ENCODE results near the gene UBALD1.

UBALD1 gene

DNA sequence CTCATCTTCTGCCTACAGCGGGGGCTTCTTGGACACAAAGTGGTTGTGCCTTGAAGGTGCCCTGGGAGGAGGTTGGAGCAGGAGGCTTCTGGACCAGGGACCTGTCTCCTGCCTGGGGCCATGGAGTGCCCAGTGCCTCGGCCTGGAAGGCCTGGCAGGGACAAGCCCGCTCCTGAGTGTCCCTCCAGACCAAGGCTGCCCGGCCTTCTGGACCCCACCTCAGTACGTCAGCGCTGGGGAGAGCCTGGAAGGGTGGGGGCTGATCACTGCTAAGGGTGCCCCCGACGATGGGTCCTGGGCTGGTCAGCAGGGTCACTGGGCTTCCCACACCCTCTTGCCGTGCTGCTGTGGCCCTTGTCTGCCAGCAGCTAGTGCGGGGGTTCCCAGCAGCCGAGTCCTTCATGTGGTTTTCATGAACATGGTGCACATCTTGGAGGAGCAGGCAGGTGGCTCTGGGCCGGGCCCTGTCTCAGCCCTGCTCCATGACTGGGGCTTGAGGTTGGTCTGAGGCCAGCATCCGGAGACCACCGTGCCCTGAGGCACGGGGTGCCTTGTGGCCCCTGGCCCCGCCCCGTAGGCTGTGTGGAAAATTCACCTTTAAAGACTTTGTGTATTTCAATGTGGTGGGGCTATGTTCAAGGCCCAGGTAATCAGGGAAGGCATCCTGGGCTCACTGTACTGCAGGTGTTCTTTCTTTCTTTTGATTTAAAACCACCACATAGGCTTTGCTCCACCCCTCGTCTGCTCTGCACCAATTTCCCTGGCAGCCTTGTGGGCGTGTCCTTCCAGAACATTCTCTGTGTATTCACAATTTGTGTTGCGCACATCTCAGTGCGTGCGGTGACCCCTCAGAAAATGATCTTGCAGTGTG is 32.3 kb upstream of the UBALD1 start:
- no peak for DNase-seq (ENCODE audit: low read depth, low spot score)

DNA sequence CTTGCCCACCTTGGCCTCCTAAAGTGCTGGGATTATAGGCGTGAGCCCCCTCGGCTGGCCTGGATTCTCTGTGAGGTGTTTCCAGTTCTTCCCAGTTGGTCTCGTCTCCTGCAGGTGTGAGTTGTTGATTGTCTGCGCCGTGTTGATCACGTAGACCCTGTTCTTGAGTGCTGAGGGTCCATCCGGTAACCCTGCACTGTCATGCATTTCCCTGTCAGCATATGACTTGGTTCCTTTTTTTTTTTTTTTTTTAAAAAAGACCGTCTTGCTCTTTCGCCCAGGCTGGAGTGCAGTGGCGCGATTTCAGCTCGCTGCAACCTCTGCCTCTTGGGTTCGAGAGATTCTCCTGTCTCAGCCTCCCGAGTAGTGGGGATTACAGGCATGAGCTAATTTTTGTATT is 27.2 kb upstream of the UBALD1 start:
- DNase-seq (ENCODE audit: low read depth, low spot score) = no peak

- DNase-seq (ENCODE audit: low read depth, low spot score) = no peak
Measured at GRCh38 chr16:4641306-4641687, 26.6 kb upstream of the UBALD1 start.

GRCh38 chr16:4640572-4641305 is 26.1 kb upstream of the UBALD1 start:
- no peak for DNase-seq (ENCODE audit: low read depth, low spot score)

- no peak for DNase-seq (ENCODE audit: low read depth, low spot score)
Measured at GRCh38 chr16:4639899-4640509, 25.3 kb upstream of the UBALD1 start.

DNA sequence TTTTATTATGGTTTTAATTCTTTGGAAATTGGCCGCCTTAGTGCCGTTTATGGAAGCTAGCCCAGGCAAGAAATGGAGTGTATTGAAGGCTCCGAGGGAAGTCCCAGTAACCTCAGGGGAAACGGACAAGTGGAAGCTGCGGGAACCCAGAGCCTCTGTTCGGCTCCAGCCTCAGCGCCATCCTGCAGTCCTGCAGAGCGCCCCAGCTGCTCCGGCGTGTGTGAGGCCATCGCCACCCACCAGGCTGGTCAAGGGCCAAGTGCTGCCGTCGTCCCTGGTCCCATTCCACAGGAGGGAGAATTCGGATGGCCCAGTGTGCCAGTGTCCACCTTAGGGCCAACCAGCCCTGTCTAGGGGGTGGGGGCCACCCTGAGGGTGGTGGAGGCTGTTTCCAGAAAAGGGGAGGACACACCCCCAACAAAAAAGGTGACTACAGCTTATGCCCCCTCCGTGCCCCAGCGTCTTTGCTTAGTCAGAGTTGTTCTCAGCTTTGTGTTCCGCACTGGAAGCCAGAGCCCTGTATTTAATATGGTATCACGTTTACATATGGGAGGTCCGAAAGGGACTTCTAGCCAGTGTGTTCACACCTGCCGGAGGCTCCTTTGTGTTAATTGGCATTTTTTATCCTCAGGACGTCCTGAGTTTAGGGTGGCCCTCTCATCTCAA is 22.9 kb upstream of the UBALD1 start:
- DNase-seq (ENCODE audit: low read depth, low spot score) = no peak

- no peak for DNase-seq (ENCODE audit: low read depth, low spot score)
Measured at GRCh38 chr16:4636196-4636595, 21.5 kb upstream of the UBALD1 start.

DNA sequence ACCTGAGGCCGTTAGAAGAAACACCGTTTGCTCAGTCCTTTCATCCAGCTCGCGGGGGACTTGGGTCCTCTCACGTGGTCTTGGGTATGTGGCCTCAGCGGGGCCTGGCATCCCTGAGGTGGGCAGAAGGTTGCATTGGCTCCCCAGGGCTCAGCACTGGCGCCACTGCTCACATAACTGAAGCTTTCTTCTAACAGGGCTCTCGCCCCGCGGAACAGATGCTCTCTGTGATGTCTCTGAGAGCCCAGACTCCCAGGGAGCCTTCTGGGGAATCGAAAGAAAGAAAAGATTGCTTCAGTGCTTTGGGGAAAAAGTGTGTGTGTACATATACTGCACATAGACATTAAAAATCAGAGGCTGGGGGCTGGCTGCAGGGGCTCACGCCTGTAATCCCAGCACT is 20.1 kb upstream of the UBALD1 start:
- no peak for DNase-seq (ENCODE audit: low read depth, low spot score)

GRCh38 chr16:4633910-4634635 is 19.4 kb upstream of the UBALD1 start:
- DNase-seq (ENCODE audit: low read depth, low spot score) = no peak

DNA sequence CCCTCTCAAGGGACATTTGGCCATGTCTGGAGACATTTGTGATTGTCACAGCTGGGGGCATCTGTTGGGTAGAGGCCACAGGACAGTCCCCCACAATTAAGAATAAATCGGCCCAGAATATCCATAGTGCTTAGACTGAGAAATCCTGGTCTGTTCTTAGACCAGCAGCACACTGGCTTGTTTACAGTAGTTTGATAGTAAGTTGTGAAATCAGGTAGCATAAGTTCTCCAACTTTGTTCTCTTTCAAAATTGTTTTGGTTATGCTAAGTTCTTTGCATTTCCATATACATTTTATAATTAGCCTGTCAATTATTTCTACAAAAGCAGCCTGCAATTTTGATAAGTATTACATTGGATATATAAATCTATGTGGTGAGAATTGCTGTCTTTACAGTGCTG is 16.8 kb upstream of the UBALD1 start:
- no peak for DNase-seq (ENCODE audit: low read depth, low spot score)

DNA sequence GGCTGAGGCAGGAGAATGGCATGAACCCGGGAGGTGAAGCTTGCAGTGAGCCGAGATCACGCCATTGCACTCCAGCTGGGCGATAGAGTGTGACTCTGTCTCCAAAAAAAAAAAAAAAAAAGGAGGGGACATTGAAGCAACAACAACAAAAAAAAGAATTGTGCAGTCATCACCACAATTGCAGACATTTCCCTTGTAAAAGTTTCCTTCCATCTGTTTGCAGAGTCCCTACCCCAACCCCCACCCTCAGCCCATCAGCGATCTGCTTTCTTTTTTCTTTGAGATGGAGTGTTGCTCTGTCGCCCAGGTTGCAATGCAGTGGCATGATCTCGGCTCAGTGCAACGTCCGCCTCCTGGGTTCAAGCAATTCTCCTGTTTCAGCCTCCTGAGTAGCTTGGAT is 13.6 kb upstream of the UBALD1 start:
- no peak for DNase-seq (ENCODE audit: low read depth, low spot score)

GRCh38 chr16:4626396-4626795 is 11.7 kb upstream of the UBALD1 start:
- DNase-seq (ENCODE audit: low read depth, low spot score) = no peak

DNA sequence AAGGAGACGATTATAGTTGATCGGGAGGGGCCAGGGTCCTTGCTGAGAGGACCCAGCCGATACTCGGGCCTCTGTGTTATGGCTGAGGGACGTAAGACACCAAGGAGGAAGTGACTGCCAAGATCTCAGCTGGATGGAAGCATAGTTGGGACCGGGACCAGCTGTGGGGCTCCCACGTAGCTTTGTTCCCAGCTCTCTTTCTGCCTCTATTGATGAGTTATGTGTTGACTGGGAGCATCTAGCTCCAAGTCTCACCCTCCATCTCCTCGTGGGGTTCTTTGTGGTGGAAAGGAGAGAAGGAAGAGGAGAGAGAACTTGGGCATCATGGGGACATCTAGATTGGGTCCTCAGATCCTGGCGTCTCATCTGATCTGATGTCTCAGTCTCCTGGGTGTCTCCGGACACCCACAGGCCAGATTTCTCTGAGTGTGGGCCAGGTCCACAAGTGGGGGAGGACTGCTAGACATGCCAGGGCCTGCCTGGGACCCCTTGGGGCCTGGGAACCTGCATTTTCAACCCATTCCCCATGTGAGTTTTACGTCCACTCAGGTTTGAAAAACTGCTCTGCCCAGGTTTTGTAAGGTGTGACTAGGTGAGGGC is 11.0 kb upstream of the UBALD1 start:
- DNase-seq (ENCODE audit: low read depth, low spot score) = no peak

DNA sequence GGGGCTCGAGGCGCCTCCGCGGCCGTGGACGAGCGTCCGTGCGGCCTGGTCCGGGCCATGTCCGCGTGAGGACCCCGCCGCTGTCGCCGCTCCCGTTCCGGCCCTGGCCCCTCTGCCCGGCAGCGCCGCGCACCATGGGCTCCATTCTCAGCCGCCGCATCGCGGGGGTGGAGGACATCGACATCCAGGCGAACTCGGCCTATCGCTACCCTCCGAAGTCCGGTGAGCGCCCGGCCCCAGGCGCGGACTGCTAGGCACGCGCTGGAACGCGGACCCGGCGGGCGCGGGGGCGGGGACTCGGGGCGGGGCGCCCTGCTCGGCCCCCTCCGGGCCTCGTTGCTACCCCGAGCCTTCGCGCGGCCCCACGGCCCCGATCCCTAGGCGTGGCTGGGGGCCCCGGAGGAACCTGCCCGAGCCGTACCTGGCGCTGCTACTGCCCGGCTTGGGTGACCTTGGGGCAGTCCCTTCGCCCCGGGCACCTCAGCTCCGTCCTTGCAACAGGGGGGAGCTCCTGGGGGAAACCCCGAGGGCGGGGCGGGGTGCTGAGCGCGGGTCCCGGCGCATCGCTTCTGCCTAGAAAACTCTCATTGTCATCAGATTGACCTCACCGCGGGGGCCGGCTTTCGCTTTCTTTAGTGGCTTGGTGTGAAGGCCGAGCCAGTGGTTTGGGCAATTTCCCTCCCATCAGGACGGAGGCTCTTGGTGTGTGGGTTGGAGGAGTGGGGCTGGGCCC is 10.3 kb upstream of the UBALD1 start:
- peak; percentile 80 for DNase-seq (ENCODE audit: low read depth, low spot score)

GRCh38 chr16:4624015-4624826 is 9.5 kb upstream of the UBALD1 start, which contains the start of gene MGRN1:
Gene MGRN1, plus strand, starts transcription at chr16:4624826. Its CDS starts 135 bp downstream, at chr16:4624961.
- DNase-seq (ENCODE audit: low read depth, low spot score) = peak; percentile 99

GRCh38 chr16:4623593-4623992 is 8.9 kb upstream of the UBALD1 start:
- DNase-seq (ENCODE audit: low read depth, low spot score) = no peak

DNA sequence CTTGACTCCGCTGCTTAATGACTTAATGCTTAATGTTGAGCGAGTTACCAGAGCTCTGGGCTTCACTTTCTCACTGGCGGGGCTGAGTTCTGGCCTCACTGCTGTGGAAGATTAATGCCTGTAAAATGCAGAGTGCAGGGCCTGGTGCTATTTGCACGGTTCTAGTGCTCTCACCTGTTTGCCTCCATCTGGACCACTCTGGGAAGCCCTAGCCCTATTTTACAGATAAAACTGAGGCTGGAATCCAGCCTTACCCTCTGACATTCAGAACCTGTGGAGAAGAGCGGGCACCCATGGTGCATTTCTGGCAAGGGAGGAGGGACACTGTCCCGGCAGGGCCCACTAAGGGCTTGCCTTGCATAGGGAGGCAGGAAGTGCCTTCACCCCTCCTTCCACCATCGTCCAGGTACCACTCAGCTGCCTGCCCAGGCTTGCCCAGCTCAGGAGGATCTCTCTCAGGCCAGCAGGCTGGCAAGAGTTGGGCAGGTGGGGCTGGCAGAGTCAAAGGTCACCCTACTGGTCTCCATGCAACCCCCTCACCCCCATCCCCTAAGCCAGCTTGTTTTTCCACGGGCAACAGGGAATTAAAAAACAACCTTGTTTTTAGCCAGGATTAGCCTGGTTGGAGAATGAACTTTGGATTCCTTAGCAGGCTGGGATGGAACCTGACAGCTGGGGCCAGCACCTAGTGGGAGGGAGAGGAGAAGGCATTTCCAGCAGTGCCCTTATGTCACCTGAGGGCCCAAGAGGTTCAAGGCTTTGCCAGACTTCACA is 4.1 kb upstream of the UBALD1 start:
- DNase-seq (ENCODE audit: low read depth, low spot score) = no peak

DNA sequence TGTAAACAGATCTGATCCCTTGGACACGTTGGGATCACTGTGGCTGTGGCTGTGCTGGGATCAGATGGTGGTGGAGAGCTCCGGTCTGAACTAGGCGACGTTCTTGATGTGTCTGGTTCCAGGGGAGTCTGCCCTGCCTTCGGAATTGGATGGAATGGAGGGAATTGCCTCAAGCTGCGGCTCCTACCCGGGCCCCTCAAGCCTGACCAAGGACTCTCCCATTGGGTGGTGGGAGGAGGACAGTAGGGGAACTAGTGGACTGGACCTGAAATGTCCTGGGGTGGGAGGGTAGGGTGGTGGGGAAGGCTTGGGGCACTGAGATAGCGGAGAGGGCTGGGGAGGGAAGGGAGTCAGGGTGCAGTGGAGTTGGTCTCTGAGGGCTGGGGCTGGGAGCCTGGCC is 3.2 kb upstream of the UBALD1 start:
- no peak for DNase-seq (ENCODE audit: low read depth, low spot score)

Data from astrocyte of the hippocampus (primary cell).